OCI-LY1 (cell line): ENCODE data around the gene RTBDN.

ENCODE experiments used
- EZH2 ChIP-seq: fragments of 200-600 bp; sonication (generic), shearing (Covaris generic); IDR thresholded peaks from 2 replicates; pipeline ENCODE4 v1.8.0; 2017; ENCODE audit warnings: borderline replicate concordance, mixed run types, mild to moderate bottlenecking, antibody characterized with exemption, low read length, moderate library complexity, mixed read lengths
- TF ChIP-seq, protein P1 (sequence below): fragments of 200-600 bp; sonication (generic), shearing (Covaris generic); IDR thresholded peaks from 2 replicates; pipeline ENCODE4 v1.5.1; 2017; ENCODE audit warnings: mild to moderate bottlenecking, antibody characterized with exemption, low read length, moderate library complexity, mixed read lengths

DNA sequence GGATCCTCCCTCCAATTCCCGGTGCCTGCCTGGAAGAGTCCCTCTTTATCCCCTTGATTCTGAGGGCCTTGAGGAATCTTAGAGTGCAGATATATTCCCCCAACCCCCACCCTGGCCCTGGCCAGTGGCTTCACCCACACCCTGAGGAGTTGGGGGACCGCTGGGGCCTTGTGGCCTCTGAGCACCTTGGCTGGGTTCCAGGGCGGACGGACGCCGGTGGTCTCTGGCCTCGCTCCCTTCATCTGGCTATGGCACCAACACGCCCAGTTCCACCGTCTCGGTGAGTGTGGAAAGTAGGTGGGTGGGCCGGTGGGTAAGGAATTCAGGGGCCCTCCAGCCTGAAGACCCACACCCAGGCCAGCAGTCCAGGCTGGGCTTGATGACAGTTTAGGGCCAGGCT lies 8.9 kb upstream of the RTBDN start:
- TF ChIP-seq, protein P1, sequence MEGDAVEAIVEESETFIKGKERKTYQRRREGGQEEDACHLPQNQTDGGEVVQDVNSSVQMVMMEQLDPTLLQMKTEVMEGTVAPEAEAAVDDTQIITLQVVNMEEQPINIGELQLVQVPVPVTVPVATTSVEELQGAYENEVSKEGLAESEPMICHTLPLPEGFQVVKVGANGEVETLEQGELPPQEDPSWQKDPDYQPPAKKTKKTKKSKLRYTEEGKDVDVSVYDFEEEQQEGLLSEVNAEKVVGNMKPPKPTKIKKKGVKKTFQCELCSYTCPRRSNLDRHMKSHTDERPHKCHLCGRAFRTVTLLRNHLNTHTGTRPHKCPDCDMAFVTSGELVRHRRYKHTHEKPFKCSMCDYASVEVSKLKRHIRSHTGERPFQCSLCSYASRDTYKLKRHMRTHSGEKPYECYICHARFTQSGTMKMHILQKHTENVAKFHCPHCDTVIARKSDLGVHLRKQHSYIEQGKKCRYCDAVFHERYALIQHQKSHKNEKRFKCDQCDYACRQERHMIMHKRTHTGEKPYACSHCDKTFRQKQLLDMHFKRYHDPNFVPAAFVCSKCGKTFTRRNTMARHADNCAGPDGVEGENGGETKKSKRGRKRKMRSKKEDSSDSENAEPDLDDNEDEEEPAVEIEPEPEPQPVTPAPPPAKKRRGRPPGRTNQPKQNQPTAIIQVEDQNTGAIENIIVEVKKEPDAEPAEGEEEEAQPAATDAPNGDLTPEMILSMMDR, result no peak
- TF ChIP-seq EZH2, result no peak
